Esophagus squamous epithelium (tissue), 5 donors: ENCODE measurements around the gene UNC13C. TPM values are rescaled to one million over a fixed set of nuclear protein-coding genes. Genes with fewer than 3 reads are reported as not detected.

Experiments
- DNase-seq: peaks from one replicate; lab custom pipeline; 2025; lab: John Stamatoyannopoulos, UW
- H3K27ac ChIP-seq, 4 donors: fragments of 200-600 bp; sonication (generic); one replicate each; pipeline ENCODE4 v1.5.1; 2016 to 2019; ENCODE audit warnings: mild to moderate bottlenecking in 1 of 4
- H3K27me3 ChIP-seq, 4 donors: fragments of 200-600 bp; sonication (generic); 1 replicate in 3 of 4; 2 replicates in 1 of 4; pipeline versions ENCODE4 v1.5.1 to v1.6.0; 2017 to 2021; ENCODE audit warnings: antibody characterized with exemption in 1 of 4
- H3K36me3 ChIP-seq, 3 donors: fragments of 200-600 bp; sonication (generic); one replicate each; pipeline ENCODE4 v1.5.1; 2016 to 2019
- H3K4me1 ChIP-seq, 3 donors: fragments of 200-600 bp; sonication (generic); one replicate each; pipeline ENCODE4 v1.5.1; 2017 to 2019
- H3K4me3 ChIP-seq, 4 donors: fragments of 200-600 bp; sonication (generic); 1 replicate in 3 of 4; 2 replicates in 1 of 4; pipeline ENCODE4 v1.5.1; 2016 to 2019; ENCODE audit warnings: mild to moderate bottlenecking in 2 of 4, moderate library complexity in 1 of 4
- H3K9me3 ChIP-seq, 3 donors: fragments of 200-600 bp; sonication (generic); one replicate each; pipeline ENCODE4 v1.5.1; 2016 to 2019
- POLR2A ChIP-seq, 4 donors: fragments of 450-650 bp; IDR thresholded peaks; one replicate each; pipeline ENCODE4 v1.6.1; 2017; ENCODE audit warnings: antibody characterized with exemption in 4 of 4, mild to moderate bottlenecking in 4 of 4, moderate library complexity in 3 of 4
- WGBS, 2 donors: methylation state at CpG; one replicate each; pipeline ENCODE4 v1.1.5; 2018; 5-methylcytosine and 5-hydroxymethylcytosine counted together
- intact Hi-C: fragments of 100-400 bp; cut with DNase I; formaldehyde crosslinking; loops from one replicate; pipeline ENCODE4 v1.15.0; 2022
- total RNA-seq, 4 donors: library from RNA; depleted of rRNA; stranded (reverse); fragments of >200 nt; gene quantifications; one replicate each; pipeline ENCODE4 v1.1.0, GENCODE V29; 2016
- TF ChIP-seq, protein P1 (sequence below), 6 experiments: fragments of 450-650 bp in 4 of 6; fragments of 200-600 bp in 2 of 6; sonication (generic) in 2 of 6; IDR thresholded peaks; one replicate each; pipeline ENCODE4 v1.5.1; 2016 to 2019; ENCODE audit warnings: antibody characterized with exemption in 6 of 6, mild to moderate bottlenecking in 4 of 6, moderate library complexity in 4 of 6
- donor health status: DM: yes; HTN: yes; CAD: no.

Gene UNC13C
- total RNA-seq, 4 donors from 2014 or later: 0.18 to 0.19 TPM; not detected in 2

DNA sequence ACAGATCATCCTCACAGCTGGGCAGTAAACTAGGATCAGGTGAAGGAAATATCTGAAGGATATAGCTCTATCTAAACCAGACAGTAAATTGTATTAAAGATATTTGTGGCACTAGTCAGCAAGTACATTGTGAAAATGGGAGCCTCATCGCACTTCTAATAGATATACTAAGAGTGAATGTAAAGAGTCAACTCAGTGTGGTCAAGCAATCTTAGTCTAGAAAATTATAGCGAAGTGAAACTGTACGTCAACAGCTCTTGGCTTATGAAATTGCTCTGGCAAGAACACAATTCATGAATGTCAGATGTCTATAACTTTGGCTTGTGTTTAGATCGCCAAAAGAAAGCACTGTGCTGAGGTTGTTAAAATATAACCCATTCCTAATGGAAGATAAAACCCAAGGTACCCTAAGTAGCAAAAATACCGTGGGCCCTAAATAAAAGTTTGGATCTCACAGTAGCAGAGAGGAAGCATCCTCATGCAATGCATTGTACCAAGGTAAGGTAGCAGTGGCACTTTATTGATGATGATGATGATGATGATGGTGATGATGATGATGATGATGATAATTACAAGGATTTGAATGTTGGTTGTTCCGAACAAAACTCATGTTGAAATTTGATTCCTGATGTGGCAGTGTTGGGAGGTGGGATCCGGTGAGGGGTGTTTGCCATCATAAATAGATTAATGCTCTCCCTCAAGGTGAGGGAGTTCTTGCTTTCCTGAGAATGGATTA is 228.5 kb downstream of the UNC13C start:
- no peak for TF ChIP-seq POLR2A (IDR thresholded peaks at IDR 0.05)
- TF ChIP-seq, protein P1, sequence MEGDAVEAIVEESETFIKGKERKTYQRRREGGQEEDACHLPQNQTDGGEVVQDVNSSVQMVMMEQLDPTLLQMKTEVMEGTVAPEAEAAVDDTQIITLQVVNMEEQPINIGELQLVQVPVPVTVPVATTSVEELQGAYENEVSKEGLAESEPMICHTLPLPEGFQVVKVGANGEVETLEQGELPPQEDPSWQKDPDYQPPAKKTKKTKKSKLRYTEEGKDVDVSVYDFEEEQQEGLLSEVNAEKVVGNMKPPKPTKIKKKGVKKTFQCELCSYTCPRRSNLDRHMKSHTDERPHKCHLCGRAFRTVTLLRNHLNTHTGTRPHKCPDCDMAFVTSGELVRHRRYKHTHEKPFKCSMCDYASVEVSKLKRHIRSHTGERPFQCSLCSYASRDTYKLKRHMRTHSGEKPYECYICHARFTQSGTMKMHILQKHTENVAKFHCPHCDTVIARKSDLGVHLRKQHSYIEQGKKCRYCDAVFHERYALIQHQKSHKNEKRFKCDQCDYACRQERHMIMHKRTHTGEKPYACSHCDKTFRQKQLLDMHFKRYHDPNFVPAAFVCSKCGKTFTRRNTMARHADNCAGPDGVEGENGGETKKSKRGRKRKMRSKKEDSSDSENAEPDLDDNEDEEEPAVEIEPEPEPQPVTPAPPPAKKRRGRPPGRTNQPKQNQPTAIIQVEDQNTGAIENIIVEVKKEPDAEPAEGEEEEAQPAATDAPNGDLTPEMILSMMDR (IDR thresholded peaks at IDR 0.05): no peak
- 75 to 84% methylated on average over 7 of the region's 7 CpGs for WGBS, 2 donors
- intact Hi-C loops: no loop called here
- Histone ChIP-seq H3K27ac (no peak overlapping the region), H3K36me3 (no peaks in the 10 kb centered on the region), H3K4me3 (no peak overlapping the region), H3K27me3 (no peaks in the 10 kb centered on the region), H3K9me3 (no peaks in the 10 kb centered on the region), H3K4me1 (no peaks in the 10 kb centered on the region)
- no peak for DNase-seq

DNA sequence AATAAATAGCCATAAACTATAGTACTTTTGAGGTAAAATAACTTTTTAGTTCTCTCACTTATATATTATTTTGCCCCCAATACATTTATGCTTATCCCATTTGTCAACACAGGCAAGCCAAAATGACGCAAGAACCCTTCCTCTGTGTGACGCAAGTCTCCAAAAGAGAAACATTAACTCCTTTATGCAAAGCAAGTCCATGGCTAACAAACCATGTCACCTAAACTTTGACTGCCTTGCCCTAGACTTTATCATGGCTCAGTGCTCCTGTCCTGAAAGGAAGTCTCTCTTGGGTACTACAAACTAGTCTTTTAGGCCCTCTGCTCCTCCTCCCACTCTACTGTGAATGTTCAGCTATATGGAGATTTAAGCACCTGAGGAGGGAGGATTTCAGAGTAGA is 230.5 kb downstream of the UNC13C start:
- no peak for DNase-seq
- H3K9me3 ChIP-seq: no peaks in the 10 kb centered on the region
- H3K36me3 ChIP-seq: no peaks in the 10 kb centered on the region
- H3K27ac ChIP-seq: no peak overlapping the region
- no peaks in the 10 kb centered on the region for H3K4me1 ChIP-seq
- intact Hi-C loops: no loop called here
- TF ChIP-seq, protein P1 (IDR thresholded peaks at IDR 0.05): no peak
- TF ChIP-seq POLR2A (IDR thresholded peaks at IDR 0.05): no peak
- H3K27me3 ChIP-seq: no peaks in the 10 kb centered on the region
- 68 to 72% methylated on average over 2 of the region's 2 CpGs for WGBS, 2 donors
- H3K4me3 ChIP-seq: no peak overlapping the region

DNA sequence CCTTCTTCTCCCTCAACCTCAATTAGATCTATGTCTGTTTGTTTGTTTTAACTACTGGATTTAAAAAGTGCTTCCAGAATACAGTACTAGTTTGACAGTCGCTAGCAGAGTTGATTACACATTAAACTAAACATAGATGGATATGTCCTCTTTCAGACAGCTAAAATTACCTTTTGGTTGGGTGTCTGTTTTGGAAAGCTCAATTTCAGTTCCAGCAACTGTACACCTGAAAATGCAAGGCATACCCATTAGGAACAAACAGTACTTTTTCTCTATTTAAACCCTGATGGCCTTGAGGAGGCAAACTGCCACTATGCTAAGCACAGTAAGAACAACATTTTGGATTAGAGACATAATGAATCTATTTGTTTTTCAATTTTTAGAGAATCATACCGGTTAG is 234.4 kb downstream of the UNC13C start:
- intact Hi-C loops: no loop called here
- Histone ChIP-seq H3K27ac (no peak overlapping the region), H3K27me3 (no peaks in the 10 kb centered on the region), H3K36me3 (no peaks in the 10 kb centered on the region), H3K4me1 (no peaks in the 10 kb centered on the region), H3K9me3 (no peaks in the 10 kb centered on the region), H3K4me3 (no peak overlapping the region)
- 41 to 50% methylated on average over 2 of the region's 2 CpGs for WGBS, 2 donors
- no peak for DNase-seq
- no peak for TF ChIP-seq POLR2A (IDR thresholded peaks at IDR 0.05)
- TF ChIP-seq, protein P1 (IDR thresholded peaks at IDR 0.05): no peak

DNA sequence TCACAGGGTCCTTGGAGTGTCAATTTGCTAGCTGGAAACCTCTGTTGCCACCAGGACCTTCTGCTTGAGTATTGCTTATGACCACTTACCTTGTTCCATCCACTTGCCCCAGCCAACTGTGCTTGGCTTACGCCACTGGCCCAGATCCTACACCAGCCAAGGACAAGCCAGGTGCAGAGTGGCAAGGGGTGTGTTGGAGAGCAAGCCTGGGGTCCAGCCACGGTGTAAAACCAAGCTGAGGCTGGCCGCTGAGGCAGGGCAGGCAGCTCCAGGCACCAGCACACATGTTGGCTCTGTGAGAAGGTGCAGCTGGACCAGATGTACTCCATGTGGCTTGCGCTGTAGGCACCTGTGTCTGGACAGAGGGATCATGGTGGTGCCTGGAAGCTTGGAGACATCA is 248.2 kb downstream of the UNC13C start:
- Histone ChIP-seq H3K27ac (no peak overlapping the region), H3K9me3 (peaks cover 0 to 14% (median 0%) of the 10 kb centered on the region in 3 donors), H3K4me1 (no peaks in the 10 kb centered on the region), H3K4me3 (no peak overlapping the region), H3K27me3 (no peaks in the 10 kb centered on the region), H3K36me3 (no peaks in the 10 kb centered on the region)
- no peak for DNase-seq
- intact Hi-C loops: no loop called here
- TF ChIP-seq, protein P1 (IDR thresholded peaks at IDR 0.05): no peak
- TF ChIP-seq POLR2A (IDR thresholded peaks at IDR 0.05): no peak
- 100% methylated on average over 1 of the region's 4 CpGs; no CpG with 5 or more reads in 1 of the 2 donors for WGBS, 2 donors

DNA sequence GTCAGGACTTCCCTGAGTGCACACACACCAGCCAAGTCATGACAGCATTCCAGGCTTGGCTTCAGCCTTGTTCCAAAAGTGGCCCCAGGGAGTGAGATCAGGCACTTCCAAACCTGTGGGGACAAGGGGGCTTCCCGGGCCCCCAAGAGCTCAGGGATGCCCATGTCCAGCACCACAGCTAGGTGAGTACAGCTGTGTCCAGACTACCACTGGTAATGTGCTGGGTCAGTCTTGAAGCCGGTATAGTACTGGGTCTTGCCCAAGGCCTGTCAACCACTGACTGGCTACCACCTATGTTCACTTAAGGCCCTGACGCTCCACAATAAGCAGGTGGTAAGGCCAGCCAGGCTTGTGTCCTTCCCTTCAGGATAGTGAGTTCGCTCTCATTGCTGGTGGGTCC is 249.3 kb downstream of the UNC13C start:
- intact Hi-C loops: no loop called here
- no peak for TF ChIP-seq POLR2A (IDR thresholded peaks at IDR 0.05)
- TF ChIP-seq, protein P1 (IDR thresholded peaks at IDR 0.05): no peak
- H3K27ac ChIP-seq: no peak overlapping the region
- H3K27me3 ChIP-seq: no peaks in the 10 kb centered on the region
- WGBS, 2 donors: 83% methylated on average over 2 of the region's 4 CpGs; no CpG with 5 or more reads in 1 of the 2 donors
- no peaks in the 10 kb centered on the region for H3K4me1 ChIP-seq
- H3K36me3 ChIP-seq: no peaks in the 10 kb centered on the region
- DNase-seq: no peak
- no peak overlapping the region for H3K4me3 ChIP-seq
- H3K9me3 ChIP-seq: peaks cover 0 to 14% (median 0%) of the 10 kb centered on the region in 3 donors
